NCI-H748 treated with DMSO at 0.1 percent for 48 hours (cell line): ENCODE results near the gene TTC16.

Experiments used
- DNase-seq: peaks from one replicate; lab custom pipeline; 2025; lab: John Stamatoyannopoulos, UW

TTC16 gene

DNA sequence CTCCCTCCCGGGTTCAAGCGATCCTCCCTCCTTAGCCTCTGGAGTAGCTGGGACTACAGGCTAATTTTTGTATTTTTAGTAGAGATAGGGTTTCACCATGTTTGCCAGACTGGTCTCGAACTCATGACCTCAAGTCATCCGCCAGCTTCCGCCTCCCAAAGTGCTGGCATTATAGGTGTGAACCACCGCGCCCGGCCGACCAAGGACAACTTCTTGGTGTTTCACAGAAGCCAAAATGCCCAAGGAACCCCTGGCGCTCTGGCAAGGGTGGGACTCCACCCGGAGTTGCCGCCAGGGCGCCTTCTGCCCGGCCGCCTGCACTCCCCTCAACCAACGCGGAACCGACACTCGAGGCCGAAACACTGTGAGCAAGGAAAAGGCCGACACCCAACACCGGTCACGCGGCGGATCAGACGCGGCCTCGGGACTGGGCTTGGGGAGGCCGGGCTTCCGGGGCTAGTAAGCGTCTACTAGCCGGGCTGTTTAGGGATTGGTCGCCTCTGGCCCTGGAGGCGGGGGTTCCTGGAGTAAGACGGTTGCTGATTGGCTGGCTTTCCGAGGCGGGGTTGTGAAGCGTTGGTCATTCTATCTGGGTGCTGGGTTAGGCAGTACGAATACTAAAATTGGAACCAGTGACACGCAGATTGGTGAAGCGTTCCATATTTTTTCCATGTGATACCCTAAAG is 16.8 kb upstream of the TTC16 start:
- DNase-seq = peak; percentile 55

DNA sequence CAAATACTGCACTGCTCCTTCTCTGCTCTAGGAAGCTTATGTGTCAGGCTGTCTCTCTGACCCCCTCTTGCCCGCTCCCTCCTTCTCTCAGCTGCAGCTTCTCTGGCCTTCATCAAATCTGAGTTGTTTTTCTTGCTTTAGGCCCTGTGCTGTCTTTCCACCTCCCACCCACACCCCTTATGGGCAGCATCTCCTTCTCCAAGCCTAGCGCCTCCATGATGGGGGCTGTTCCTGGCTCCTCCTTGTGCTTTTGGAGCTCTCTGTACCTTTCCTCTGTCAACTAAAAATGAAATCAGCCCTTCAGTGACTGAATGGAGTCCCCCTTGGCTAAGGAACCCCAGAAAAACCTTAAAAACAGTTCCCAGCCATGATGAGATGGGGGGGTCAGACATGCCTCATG is 15.7 kb upstream of the TTC16 start:
- DNase-seq = no peak

DNA sequence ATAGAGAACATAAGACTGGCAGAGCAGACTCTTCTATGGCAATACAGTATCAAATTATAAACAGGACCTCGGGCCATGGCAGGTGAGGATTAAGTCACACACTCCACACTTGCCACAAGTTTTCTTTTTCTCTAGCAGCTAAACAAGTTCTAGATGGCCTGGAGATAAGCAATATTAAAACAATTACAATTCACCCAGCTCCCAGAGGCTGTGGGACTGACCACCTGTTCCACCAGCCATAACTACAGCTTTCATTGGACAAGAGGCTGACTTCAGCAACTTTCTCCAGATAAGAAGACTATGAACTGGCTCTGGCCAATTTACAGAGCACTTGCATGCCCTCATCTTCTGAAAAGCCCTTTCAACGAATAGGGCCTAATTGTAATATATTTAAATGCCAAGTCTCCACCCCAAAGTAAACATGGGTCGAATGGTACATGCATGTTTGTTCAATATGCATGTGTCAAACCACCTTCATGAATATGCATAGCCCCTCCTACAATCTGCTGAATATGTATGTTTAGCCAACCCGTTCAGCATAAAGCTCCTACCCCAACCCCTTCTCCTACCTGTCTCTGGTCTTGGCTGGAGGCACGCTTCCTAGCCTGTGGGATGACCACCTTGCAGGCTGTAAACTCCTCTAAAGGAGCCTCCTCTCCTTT is 15.2 kb upstream of the TTC16 start:
- no peak for DNase-seq

DNA sequence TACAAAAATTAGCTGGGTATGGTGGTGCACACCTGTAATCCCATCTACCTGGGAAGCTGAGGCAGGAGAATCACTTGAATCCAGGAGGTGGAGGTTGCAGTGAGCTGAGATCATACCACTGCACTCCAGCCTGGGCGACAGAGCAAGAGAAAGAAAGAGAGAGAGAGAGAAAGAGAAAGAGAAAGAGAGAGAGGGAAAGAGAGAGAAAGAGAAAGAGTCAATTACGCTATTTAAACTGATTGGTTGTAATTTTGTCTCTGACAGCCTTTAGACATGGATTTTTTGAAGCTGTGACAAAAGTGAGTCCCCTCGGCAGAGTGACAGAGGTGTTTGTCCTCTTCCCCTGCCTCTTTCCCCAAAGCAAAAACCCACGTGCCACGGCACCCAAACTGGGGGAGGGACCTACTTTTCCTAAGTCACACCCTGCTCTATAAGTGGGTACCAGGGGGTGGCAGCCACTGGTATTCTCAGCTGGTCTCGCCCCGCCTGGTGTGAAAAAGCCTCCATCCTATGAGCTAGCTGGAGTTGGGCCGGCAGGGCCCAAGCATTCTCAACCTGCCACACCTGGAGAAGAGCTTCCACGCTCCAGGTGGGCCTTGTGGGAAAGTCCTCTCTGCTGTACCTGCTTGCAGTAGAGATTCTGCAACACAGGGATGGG is 12.5 kb upstream of the TTC16 start:
- DNase-seq = no peak

DNA sequence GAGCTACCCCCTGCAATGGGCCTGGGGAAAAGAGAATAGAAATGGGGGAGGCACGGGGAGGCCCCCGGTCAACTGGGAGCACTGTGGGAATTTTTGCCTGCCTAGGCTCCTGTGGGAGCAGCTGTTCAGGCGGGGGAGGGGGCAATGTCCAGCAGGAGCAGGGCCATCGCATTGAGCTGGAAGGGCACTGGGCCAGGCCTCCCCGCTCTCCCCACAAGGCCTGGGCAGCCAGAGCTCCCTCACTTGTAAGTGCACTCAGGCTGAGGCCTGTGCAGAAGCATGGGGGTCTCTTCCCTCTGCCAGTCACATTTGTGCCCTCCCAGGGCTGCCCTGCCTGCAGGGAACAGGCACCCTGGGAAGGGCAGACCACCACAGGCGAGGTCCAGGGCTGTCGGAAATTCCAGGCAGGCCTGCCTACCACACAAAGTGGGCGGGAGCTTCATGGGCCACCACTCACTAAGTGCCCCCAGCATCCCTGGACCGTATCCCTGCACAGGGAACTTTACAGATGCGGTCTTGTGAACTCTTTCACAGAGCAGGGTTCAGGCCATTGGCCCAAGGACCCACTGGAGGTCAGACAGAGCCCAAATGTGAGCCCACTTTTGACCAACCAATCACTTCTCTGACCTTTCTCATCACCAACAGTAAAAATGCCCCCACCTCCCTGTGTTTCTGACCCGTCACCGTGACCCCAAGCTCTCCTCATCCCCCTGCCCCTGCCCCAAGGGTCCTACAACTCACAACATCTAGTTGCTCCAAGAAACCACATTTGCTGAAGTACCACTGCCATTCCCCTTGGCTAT is 10.1 kb upstream of the TTC16 start:
- no peak for DNase-seq

DNA sequence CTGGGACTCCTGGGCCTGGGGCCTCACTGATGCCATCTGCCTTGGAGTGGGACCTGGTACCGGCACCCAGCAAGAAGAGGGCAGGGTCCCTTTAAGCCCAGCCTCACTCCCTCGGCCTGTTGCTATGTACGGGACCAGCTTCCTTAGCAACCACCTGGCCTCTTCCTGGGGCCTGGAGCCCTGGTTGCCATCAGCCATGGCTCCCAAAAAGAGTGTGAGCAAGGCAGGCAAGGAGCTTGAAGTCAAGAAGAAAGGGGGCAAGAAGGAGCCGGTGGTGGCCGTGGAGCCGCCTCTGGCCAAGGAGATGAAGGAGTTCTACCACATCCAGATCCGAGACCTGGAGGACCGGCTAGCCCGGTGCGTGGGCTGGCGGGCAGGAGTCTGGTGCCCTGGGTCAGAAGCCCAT is 9.0 kb upstream of the TTC16 start, which contains the start of gene CFAP157:
Gene CFAP157 (plus strand): TSS at position 153 of the 406 bp plus-strand sequence. CDS start 44 bp downstream, at position 197.
- peak; percentile 24 for DNase-seq

DNA sequence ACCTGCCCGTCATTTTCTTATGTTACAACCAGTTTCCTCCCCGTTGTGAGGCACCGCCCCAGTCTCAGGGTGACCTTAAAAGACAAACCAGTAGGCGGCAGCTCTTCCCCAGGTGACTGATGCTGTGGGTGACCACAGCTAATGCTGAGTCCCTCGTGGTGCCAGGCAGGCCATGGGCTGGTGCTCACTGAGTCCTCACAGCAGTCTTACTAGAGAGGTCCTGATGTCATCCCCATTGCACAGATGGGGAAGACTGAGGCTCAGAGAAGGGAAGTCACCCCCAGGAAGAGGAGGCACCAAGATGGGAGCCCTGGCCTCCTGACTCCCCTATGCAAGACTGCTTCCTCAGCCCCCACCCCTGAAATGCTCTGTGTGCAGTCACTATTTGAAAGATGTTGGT is 8.1 kb upstream of the TTC16 start:
- no peak for DNase-seq

DNA sequence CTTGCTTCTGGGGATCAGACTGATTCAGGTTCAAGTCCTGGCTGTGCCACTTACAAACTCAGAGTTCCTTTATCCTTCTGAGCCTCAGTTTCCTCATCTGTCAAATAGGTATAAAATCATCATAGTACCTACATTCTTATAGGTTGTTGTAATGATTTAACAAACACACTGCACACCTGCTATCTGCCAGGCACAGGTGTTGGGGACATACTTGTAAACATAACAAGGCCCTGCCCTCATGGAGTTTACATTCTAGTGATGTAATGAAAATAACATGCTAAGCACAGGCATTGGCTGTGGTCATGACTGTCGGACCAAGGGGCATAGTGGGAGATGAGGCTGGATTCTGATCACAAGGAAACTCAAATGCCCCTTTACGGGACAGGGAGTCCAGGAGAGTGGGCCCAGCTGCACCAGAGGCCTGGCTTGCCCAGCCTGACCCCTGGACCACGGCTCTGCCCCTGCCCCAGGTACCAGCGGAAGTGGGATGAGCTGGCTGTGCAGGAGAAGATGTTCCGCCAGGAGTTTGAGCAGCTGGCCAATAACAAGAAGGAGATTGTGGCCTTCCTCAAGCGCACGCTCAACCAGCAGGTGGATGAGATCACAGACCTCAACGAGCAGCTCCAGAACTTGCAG is 6.8 kb upstream of the TTC16 start:
- DNase-seq = no peak

DNA sequence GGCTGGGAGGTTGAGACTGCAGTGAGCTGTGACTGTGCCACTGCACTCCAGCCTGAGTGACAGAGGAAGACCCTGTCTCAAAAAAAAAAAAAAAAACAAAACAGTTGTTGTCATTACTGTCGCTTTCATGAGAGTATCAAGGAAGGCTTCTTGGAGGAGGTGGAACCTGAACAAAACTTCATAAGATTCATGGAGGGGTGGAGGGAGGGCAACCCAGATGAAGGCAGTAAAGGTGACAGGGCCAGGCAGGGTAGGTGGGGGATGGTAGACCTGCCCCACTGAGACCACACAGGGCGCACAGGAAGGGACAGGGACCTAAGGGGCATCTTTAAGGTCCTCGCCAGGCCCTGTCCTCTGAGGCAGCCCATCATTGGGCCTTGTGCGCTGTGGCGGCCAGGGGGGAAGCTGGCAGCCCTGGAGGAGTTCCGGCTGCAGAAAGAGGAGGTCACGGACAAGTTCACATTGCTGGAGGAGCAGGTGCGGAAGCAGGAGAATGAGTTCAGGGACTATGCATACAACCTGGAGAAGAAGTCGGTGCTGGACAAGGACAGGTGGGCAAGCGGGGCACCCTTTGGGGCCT is 5.6 kb upstream of the TTC16 start:
- DNase-seq = no peak

DNA sequence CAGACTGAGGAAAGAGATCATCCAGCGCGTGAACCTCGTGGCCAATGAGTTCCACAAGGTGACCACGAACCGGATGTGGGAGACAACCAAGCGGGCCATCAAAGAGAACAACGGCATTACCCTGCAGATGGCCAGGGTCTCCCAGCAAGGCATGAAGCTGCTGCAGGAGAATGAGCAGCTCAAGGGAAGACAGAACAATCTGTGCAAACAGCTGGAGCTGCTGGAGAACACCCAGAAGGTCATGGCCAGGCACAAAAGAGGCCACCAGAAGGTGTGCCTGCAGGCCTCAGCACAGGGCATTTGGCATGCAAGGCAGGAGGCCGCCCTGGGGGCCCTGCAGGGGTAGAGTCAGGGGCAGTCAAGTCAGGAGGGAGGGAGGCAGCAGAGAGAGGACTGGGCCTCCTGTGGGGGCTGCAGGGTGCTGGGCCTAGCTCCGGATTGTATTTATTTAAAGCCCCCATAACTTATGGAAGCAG is 4.6 kb upstream of the TTC16 start:
- no peak for DNase-seq

DNA sequence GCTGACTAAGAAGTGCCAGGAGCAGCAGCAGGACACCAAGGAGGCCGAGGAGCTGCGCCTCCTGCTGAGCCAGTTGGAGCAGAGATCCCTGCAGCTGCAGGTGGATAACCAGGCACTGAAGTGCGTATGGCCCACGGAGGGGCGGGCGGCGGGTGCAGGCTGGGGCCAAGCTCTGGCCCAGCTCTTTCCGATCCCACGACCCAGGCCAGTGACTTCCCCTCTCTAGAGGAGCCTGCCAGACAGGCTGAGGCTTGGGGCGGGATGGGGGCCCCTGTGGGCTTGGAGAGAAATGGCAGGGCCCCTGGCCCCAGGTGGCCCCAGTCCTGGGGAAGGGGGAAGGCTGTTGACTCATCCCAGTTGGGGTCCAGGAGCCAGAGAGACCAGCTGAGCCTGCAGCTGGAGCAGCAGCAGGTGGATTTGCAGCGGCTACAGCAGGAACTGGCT is 4.0 kb upstream of the TTC16 start:
- DNase-seq = no peak

DNA sequence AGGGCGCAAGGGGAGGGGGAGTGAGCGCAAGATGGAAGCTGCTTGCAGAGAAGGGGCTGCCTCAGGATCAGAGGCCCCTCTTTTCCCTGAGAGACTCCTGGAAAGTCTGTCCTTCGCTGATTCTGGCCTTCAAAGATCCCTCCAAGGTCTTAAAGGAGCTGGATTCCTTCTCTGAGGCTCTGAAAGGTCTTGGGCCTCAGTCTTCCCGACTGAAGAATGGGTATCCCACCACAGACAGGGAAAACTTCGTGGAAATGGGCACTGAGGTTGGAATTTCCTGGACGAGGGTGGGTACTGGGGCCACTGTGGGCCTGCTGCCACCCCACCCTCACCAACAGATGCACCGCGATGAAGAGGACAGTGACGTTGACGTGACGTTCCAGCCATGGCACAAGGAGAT is 3.5 kb upstream of the TTC16 start:
- no peak for DNase-seq

DNA sequence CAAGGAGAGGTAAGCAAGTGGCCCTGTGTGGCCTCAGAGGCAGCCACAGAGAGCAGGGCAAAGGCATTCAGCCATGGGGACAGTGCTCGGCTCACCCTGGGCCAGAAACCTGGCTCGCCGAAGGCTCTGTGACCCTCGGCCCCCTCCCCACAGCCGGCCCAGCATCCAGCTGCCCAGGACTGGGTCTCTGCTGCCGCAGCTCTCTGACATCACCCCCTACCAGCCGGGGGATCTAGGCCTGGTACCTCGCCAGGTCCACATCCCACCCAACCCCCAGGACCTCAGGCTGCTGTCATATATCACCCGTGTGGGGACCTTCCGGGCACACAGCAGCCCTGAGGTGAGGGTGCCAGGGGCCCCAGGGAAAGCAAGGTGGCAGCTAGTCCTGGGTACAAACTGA is 3.0 kb upstream of the TTC16 start:
- DNase-seq = no peak

DNA sequence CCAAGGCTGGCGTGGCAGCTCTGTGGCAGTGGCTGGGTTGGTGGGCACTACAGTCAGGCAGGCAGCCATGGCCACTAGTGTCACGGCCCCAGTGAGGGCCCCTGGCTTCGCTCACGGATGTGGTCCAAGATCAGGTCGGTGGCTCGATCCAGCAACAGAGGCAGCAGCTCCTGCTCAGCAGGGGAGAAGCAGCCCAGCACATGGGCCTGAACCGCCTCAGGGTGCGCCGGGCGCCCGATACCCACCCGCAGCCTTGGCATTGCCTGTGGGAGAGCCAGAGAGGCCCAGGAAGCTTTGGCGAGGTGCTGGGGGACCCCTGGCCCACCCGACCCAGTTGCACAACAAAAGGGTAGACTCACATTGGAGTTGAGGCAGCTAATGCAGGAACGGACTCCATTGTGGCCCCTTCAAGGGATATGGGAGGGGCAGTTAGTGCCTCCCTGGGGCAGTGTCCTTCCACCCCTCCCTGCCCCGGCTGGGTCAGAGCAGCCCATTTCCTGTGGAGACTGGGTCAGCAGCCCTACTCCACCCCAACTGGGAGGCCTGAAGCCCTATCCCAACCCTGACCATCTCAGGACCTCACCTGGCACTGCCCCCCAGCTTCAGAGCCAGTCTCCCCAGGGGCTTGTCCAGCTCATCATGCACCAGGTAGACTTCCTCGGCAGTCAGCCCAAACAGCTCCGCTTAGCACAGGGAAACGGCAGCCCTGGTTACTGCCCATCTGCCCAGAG is 1.7 kb upstream of the TTC16 start:
- DNase-seq = no peak

DNA sequence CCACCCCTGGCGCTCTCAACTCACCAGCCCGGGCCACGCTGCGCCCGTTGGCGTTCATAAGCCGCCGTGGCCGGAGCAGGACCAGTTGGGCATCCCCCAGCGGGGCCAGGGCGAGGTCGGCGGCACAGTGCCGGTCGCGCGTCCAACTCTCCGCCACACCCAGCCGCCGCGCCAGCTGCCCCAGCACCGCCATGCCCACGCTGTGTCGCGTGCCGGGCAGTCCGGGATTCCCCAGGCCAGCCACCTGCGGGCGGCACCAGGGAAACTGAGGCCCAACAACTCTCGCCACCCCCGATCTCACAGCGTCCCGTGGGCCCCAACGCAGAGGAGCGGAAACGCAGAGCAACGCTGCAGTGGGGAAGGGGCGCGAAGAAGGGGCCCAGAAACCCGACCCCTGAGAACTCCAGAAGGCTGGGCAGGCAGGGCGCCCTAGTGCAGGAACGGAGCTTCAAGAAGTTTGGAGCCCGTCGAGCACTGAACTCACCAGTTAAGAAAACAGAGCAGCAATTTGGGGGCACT is 869 bp upstream of the TTC16 start:
- no peak for DNase-seq

DNA sequence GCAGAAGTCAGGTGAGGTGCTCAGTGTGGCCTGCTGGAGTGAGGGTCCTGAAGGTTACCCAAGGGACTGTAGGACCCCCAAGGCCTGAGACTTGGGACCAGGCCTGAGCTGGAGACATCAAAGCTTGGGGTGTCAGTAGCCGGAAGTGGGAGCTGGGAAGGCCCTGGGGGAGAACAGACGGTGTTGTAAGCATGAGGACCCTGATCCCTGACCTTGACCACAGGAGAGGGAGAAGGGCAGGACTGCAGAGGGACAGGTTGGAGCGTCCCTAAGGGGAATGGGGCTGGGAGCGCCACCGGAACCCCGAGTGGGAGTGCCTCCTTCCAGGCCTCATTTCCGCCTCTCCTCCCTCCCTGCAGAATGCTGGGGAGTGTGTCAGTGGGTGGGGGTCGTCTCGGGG is 533 bp downstream of the TTC16 start:
- no peak for DNase-seq

DNA sequence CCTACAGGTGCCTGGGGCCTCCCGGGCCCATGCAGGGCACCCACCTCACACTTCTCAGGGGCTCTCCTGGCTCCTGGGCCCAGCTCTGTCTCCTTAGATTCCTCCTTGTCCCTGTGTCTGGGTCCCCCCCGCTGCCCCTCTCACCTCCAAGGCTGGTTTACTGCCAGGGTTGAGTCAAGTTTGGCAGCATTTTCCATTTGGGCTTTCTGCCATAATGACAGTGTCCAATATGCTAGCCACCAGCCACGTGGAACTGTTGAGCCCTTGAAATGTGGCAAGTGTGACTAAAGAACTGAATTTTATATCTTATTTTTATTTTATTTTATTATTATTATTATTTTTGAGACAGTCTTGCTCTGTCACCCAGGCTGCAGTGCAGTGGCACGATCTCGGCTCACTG is 1.9 kb downstream of the TTC16 start:
- no peak for DNase-seq

DNA sequence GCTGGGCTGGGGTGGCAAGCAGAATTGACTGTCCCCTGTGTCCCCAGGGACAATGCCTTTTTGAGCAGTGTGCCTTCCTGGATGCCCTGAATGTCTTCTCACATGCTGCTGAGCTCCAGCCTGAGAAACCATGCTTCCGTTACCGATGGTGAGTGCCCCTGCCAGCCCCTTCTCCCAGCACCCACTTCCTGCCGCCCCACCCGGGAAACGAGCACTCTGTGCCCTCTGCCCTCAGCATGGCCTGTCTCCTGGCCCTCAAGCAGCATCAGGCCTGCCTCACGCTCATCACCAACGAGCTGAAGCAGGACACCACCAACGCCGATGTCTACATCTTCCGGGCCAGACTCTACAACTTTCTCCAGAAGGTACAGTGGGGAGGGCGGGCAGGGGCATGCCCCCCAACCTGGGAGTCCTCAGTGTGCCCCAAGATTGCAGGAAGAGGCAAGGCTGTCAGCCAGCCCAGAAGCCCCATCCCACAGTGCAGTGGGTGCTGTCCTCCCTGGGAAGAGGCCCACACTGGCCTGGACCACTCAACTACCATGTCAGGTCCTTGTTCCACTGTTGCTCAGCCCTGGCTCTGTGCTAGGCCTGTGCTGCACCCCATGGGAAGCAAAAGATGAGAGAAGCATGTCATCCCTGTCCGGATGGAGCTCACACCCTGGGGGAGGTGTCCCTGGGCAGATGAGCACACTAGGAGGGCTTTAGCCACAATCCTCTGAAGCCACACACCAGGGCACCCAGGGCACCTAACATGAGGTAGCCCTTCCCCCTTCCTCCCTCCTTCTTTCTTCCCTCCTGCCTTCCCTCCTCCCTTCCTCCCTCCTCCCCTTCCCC is 4.4 kb downstream of the TTC16 start:
- DNase-seq = no peak

DNA sequence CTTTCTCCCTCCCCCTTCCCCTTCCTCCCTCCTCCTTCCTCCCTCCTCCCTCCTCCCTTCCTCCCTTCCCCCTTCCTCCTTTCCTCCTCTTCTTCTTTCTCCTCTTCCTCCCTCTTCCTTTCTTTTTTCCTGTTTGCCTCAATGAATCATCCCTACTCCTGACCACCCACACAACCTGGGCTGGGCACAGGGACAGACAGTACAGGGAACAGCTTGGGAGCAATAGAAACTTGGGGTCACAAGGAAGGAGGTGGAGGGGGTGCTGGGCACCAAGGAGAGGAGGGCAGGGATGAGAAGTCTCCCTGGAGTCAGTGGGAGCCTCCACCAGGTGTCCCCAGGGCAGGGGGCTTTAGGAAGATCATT is 5.0 kb downstream of the TTC16 start:
- DNase-seq = no peak

DNA sequence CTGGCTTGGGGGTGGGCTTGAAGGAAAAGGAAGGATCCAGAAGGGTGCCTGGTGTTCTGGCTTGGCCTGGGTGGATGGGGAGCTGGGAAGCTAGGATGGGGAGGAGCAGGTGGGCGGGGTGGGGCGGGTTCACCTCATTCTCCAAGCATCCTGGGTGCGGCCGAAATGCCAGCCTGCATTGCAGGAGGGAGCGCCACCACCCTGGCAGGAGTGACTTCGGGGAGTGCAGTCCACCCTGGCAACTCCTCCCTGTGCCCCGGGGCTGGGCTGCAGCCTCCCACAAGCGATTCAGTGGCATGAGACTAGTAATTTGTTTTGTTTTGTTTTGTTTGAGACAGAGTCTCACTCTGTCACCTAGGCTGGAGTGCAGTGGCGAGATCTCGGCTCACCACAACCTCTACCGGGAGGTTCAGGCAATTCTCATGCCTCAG is 5.5 kb downstream of the TTC16 start:
- DNase-seq = no peak
